Ishikawa (cell line): ENCODE results near the gene PCID2.

ENCODE experiments used
- CEBPB ChIP-seq: IDR thresholded peaks from 2 replicates; pipeline ENCODE4 v1.6.1; 2012
- CREB1 ChIP-seq: IDR thresholded peaks from 2 replicates; pipeline ENCODE4 v1.6.1; 2012; ENCODE audit warnings: low read depth
- EGR1 ChIP-seq: IDR thresholded peaks from 2 replicates; pipeline ENCODE4 v1.6.1; 2012
- EP300 ChIP-seq: IDR thresholded peaks from 2 replicates; pipeline ENCODE4 v1.6.1; 2012; ENCODE audit warnings: borderline replicate concordance
- FOXM1 ChIP-seq: IDR thresholded peaks from 2 replicates; pipeline ENCODE4 v1.6.1; 2012; ENCODE audit warnings: low read depth, borderline replicate concordance
- MAX ChIP-seq: IDR thresholded peaks from 2 replicates; pipeline ENCODE4 v1.6.1; 2012
- NFIC ChIP-seq: IDR thresholded peaks from 2 replicates; pipeline ENCODE4 v1.6.1; 2012
- RAD21 ChIP-seq: IDR thresholded peaks from 2 replicates; pipeline ENCODE4 v1.6.1; 2012; ENCODE audit warnings: low read depth
- REST ChIP-seq: IDR thresholded peaks from 2 replicates; pipeline ENCODE4 v1.6.1; 2012; ENCODE audit warnings: low read depth, mild to moderate bottlenecking
- TAF1 ChIP-seq: IDR thresholded peaks from 2 replicates; pipeline ENCODE4 v1.6.1; 2012; ENCODE audit warnings: low read depth, mild to moderate bottlenecking
- TCF12 ChIP-seq: IDR thresholded peaks from 2 replicates; pipeline ENCODE4 v1.6.1; 2012; ENCODE audit warnings: low read depth
- TEAD4 ChIP-seq: IDR thresholded peaks from 2 replicates; pipeline ENCODE4 v1.6.1; 2012
- USF1 ChIP-seq: IDR thresholded peaks from 2 replicates; pipeline ENCODE4 v1.6.1; 2012
- YY1 ChIP-seq: IDR thresholded peaks from 2 replicates; pipeline ENCODE4 v1.6.1; 2012; ENCODE audit warnings: low read depth
- ZBTB7A ChIP-seq: IDR thresholded peaks from 2 replicates; pipeline ENCODE4 v1.6.1; 2012; ENCODE audit warnings: low read depth

Gene PCID2

DNA sequence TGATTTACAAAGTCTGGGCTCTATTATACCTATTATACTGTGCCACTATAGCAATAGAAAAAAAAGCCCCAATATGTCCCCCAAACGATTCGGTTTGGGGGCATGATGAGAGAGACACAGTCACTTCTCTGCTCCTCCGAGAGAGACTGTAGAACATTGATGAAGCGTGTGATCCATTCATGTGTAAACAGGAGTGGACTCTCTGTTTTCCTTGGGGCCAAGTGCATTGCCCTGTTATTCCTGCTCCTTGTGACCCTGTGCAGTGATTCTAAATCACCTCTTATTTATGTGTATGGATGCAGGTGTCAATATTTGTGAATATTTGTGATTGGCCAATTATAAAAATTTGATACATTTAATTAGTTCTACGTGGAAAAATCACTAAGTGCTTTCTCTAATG lies 68.9 kb downstream of the PCID2 start:
- TF ChIP-seq EP300 (no peak), USF1 (no peak), ZBTB7A (no peak), TEAD4 (no peak), TAF1 (no peak), YY1 (no peak), RAD21 (no peak), CREB1 (no peak), FOXM1 (no peak), EGR1 (no peak)

- no peak for TF ChIP-seq MAX
- TF ChIP-seq EP300, result no peak
- no peak for TF ChIP-seq RAD21
- TF ChIP-seq CEBPB, result no peak
- TF ChIP-seq TAF1, result no peak
- TF ChIP-seq ZBTB7A, result no peak
- TF ChIP-seq FOXM1, result no peak
- TF ChIP-seq TEAD4, result no peak
- no peak for TF ChIP-seq REST
- TF ChIP-seq CREB1, result no peak
These were observed 69.5 kb downstream of the PCID2 start for GRCh38 chr13:113138792-113139551.

- TF ChIP-seq NFIC, result no peak
- no peak for TF ChIP-seq FOXM1
- TF ChIP-seq EGR1, result no peak
- TF ChIP-seq YY1, result no peak
- TF ChIP-seq REST, result no peak
- TF ChIP-seq CREB1, result no peak
- no peak for TF ChIP-seq RAD21
- TF ChIP-seq MAX, result no peak
- TF ChIP-seq ZBTB7A, result no peak
- no peak for TF ChIP-seq TEAD4
- no peak for TF ChIP-seq USF1
- TF ChIP-seq TAF1, result no peak
- no peak for TF ChIP-seq EP300
- no peak for TF ChIP-seq CEBPB
- TF ChIP-seq TCF12, result no peak
These were observed 70.7 kb downstream of the PCID2 start for GRCh38 chr13:113137691-113138298.

DNA sequence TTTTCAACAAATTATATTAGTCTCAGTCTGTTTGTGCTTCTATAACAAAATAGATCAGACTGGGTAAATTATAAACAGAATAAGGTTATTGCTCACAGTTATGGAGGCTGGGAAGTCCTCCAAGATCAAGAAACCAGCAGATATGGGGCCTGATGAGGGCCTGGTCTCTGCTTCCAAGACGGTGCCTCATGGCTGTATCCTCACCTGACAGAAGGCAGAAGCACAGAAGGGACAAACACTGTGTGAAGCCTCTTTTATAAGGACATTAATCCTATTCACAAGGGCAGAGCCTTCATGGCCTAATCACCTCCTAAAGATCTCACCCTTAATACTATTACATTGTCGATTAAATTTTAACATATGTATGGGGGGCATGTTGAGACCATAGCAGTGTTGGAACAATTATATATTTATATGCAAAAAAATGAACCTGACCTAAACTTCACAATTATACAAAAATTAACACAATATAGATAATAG lies 73.1 kb downstream of the PCID2 start:
- TF ChIP-seq ZBTB7A (no peak), TEAD4 (no peak), EGR1 (no peak), FOXM1 (no peak), YY1 (no peak), RAD21 (no peak), CEBPB (no peak), REST (no peak)
